Stimulated activated CD4-positive, alpha-beta T cell treated with anti-CD3 and anti-CD28 coated beads, Interleukin-12 subunit alpha, Interleukin-12 subunit beta, amount 100 ng/mL, for 24 hours (primary cell): ENCODE measurements around the gene TOR1AIP2.
"Not testable (repeated sequence)": the region's sequence is repeated elsewhere in the genome, so short reads cannot be mapped to it uniquely, and the experiment has no call there.

Source experiments
- DNase-seq, 2 experiments: peaks; one replicate each; pipeline ENCODE4 v3.0.0-alpha.2; 2020; ENCODE audit warnings: low read depth in 2 of 2

The TOR1AIP2 gene

DNA sequence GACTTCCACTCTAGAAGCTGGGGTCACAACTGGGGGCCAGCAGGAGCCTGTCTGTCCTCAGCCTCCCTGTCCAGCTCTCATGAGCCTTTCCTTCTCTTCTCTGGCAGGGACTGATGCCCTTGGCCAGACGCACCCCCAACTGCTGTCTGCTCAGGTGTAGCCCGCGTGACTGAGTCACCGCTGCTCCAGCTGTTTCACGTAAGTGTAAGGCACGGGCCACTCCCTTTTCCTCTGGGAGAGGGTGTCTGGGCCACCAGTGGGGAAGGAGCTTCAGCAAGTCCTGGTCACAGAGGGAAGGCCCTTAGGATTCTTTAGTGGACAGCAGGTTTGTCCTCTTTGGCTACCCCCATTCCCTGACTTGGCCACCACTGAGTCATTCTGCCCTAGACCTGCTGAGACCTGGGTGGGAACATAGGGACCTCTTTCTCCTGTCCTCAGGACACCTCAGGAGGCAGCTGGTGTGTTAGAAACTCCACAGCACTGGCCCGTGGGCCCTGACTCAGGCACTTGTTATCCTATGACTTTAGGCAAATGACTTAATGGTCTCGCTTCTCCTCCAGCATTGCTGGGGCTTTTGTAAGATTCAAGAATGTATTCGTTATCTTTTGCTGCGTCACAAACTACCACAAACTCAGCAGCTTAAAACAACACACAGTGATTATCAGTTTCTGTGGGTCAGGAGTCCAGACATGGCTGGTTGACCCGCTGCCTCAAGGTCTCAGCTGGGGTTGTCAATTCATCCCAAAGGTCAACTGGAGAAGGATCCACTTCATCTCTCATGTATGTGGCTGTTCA, 69.7 kb downstream of the TOR1AIP2 start:
- no peak for DNase-seq

DNA sequence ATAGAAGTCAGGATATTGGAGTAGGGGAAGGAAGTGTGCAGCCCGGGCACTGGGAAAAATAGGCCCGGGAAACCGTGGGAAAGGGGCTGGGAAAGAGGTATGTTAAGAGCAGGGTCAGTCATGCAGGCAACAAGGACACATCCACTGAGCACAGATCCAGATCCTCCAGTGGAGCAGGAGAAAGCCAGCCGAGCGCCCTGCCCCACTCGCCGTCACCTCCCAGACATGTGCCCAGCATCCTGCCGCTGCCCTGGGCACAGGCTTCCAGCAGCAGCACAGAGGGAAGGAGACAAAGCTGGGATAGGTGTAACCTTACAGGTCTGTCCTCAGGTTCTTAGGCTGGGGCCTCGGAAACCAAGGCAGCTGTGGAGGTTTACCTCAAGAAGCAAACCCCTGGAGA, 70.3 kb downstream of the TOR1AIP2 start:
- DNase-seq = no peak

DNA sequence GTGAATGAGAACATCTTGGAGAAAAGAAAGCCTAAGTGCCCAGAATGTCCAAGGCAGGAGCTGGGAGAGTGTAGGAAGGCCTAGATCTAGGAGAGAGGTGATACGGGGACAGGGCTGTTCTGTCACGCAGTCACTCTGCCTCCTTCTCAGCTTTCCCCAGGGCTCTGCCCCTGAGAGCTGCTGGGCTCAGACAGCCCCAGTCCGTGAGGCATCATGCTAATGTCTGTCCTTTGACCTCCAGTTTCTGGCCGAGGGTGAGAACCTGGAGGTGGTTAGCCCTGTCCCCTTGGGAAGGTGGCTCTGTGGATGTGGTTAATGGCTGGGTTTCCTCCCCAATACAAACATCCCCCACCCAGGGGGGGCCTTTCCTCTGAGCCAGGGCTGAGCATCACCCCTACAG, 71.3 kb downstream of the TOR1AIP2 start:
- DNase-seq = no peak

DNA sequence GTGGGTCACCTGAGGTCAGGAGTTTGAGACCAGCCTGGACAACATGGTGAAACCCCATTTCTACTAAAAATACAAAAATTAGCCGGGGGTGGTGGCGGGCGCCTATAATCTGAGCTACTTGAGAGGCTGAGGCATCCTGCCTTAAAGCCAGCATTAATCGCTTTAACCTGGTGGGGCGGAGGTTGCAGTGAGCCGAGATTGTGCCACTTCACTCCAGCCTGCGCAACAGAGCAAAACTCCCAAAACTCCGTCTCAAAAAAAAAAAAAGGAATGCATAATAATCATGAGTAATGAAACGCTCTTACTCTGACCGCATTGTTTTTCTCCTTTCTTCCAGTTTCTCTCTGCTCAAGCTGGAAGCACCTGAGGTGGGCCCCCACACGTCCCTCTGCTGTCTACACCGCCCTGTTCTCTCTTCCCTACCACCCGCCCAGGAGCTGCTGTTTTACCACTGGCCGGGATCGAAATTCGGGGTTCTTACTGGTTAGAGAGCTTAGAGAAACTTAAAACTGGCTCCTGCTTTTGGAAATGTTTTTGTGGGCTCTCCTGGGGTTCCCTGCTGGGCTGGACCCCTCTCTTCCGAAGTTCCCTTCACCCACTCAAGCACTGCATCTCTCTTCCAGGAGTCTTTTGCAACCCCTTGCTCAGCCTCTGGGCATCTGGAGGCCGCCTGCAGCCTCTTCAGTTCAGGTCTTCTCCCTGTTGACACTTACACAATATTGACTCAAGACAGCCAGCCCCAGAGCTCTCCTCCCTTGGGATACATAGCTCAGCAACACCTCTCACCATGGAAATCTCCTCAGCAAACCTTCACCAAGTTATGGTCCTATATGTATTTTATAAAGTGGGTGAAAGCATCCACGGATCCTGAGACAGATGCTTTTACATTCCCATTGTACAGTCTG, 72.1 kb downstream of the TOR1AIP2 start:
- DNase-seq = no peak

DNA sequence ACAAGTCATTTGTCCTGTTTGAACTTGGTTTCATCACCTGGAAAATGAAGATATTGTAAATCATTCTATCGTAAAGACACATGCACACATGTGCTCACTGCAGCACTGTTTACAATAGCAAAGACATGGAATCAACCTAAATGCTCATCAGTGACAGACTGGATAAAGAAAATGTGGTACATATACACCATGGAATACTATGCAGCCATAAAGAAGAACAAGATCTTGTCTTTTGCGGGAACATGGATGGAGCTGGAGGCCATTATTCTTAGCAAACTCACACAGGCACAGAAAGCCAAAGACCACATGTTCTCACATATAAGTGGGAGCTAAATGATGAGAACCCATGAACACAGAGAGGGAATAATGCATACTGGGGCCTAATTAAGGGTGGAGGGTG, 73.2 kb downstream of the TOR1AIP2 start:
- DNase-seq = not testable (repeated sequence)

DNA sequence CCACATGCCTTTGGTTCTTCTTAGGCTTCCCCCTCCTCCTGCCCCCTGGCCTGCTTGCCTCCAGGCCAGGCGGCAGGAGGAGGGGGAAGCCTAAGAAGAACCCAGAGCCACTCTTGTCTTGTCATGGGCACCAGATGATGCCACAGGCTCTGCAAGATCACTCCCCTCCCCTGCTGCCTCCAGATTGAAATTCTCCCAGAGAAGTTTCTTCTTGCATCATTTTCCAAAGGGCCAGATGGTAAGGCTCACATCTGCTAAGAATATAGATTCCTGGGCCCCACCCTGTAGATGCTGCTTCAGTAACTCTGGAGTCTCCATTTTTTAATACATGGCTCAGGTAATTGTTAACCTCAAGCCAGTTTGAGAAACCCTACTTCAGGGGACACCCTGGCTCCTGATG, 73.7 kb downstream of the TOR1AIP2 start:
- no peak for DNase-seq

DNA sequence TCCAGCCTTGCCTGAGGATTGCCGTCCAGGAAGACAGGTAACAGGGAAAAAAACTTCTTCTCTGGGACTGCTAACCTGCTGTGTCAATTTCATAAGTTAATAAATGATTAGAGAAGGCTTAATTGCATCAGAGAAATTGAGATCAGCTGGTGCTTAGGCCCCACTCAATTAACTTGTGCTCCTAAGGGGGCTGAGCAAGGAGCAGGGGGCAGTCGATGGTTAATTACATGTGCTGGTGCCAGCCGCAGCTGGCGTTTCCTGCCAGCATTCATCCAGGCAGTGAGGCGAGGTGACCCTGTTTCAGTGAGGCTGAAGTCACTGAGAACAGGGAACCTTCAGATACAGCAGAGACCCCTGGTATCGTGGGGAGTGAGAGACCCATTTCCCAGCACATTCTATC, 74.5 kb downstream of the TOR1AIP2 start:
- no peak for DNase-seq

DNA sequence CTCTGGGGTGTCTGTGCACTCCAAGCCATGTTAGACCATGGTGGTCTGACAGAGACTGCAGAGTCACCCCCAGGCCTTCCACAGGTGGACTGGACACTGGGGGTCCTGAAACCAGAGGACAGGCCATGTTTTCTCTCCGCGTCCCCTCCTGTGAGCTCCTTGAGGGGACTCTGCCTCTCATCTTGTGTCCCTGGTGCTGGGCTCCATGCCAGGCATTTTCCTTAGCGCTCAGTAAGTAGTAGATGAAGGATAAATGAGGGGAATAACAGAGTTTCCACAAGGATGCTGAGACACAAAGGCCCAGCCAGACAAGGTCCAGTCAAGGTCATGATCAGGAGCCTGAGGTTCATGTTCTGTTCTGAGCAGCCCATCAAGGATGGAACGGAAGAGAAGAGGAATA, 77.1 kb downstream of the TOR1AIP2 start:
- DNase-seq = no peak

DNA sequence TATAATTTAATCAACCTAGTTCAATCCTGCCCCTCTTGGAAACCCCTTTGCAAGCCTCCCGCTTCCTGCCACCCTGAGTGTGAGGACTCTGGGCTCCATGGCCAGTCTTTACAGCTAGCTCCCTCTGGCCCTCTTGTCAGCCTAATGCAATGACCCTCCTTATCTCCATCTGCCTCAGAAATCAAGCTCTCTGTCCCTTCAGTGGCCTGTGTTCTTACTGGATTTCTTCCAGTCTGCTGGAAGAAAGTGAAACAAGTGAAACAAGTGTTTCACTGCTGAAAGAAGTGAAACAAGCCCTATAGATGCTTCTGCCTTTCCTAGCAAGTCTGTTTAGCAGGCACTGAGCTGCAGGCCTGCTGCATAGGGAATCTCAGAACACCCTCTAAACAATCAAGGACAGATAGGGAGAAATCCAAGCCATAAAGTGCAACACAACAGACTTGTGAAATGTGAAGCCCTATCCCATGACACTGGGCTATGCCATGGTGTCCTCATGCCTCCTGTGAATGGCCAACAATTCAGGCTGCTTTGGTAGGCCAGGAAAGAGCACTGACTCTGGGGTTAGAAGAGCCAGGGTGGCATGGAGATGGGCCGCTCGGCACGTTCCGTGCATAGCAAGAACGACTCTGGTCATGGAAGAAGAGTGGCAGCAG, 78.6 kb downstream of the TOR1AIP2 start:
- DNase-seq = no peak

DNA sequence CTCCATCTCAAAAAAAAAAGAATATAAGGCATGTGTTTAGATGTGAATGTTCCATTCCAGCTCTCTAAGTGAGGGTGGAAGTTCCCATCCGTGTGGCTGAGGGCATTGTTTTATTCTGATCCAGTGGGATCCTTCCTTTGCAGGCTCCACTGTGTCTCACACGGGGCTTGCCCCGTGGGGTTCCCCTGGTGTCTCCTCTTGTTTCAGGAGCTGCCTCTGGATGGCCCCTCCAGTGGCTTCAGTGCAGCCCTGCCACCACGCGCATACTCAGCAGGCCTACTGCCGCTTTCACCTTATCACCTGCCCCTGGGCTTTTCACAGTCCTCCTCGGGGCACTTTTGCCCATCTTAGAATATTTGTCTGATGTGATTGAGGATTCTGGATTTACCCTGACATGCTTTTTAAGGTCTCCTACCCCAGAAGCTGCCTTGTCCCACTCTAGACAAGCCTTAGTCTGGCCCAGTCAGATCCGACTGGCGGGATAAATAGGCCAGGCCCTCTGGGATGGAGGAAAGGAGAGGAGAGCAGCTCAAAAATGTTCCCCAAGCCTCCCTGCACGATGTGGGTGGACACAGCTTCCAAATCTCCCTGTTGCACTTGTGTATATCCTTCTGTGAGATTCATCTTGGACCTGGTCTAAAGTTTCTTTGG, 79.3 kb downstream of the TOR1AIP2 start:
- DNase-seq = no peak

DNA sequence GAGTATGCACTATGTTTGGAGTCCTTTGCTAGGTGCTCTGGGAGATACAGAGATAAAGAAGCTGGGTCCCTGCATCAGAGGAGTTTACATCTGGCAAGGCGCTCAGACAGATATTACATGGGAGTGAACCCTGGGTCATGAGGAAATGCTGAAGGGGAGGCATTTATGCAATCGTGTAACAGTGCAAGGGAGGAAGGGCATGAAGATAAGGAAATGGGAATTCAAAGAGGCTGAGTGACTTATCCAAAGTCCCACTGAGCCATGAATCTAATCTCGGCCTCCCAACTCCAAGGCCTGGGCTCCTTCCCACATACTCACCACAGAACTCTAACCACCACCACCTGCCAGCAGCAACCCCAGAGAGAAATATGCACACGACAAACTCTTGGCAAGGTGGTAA, 82.9 kb downstream of the TOR1AIP2 start:
- no peak for DNase-seq

DNA sequence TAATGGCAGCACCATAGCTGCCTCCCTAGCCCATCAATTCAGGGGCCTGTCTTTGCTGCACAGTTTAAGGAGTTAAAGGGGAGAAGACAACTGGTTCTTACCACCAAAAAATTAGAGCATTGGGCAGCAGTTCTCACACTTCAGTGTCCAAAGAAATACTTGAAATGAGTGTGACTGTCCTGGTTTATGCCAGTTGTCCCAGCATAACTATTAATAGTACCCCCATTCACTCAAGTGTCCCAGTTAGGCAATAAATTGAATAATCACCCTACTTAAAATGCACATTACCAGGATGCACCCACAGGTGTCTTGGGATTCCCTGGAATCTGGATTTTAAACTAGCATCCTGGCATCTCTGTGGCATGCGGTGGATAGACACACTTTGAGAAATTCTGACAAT, 83.5 kb downstream of the TOR1AIP2 start:
- DNase-seq = no peak

DNA sequence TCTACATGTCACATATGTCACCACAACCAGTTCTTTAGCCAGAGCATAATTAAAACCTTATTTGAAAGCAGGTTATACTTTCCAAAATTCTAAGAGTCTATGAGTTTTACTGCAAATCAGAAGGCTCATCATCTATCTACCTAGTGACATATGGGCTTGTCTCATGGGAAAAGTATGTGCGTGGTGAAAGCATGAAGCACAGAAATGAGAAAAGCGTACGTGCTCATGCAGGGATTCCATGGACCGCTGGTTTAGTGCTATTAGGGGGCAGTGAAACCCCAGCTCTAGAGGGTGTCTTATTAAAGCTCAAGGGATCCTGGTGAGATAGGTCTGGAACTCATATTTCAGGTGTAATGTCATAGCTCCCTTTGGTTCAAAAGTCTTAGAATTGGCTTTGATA, 84.3 kb downstream of the TOR1AIP2 start:
- no peak for DNase-seq
